HG03159 (cell line): ENCODE data around the gene PHLPP1.
"Not testable (repeated sequence)": the region's sequence is repeated elsewhere in the genome, so short reads cannot be mapped to it uniquely, and the experiment has no call there.

Experiments
- ATAC-seq: cut with Tn5 transposase; IDR thresholded peaks from one replicate; pipeline ENCODE4 v1.9.1; 2021; ENCODE audit warnings: mild to moderate bottlenecking, moderate library complexity; ENCODE audit not compliant: unreplicated experiment

Gene PHLPP1

GRCh38 chr18:62880034-62880433, 164.7 kb downstream of the PHLPP1 start:
- no peak for ATAC-seq

- ATAC-seq: no peak
Measured at GRCh38 chr18:62880673-62881364, 165.5 kb downstream of the PHLPP1 start.

GRCh38 chr18:62881509-62882016, 166.2 kb downstream of the PHLPP1 start:
- ATAC-seq: no peak

- no peak for ATAC-seq
Measured at GRCh38 chr18:62883937-62884735, 168.8 kb downstream of the PHLPP1 start.

- ATAC-seq: no peak
Measured at GRCh38 chr18:62885804-62886203, 170.5 kb downstream of the PHLPP1 start.

GRCh38 chr18:62894681-62895390, 179.5 kb downstream of the PHLPP1 start:
- no peak for ATAC-seq

GRCh38 chr18:62897153-62897552, 181.8 kb downstream of the PHLPP1 start:
- ATAC-seq: no peak

GRCh38 chr18:62898359-62898758, 183.0 kb downstream of the PHLPP1 start:
- peak; percentile 98 for ATAC-seq

- no peak for ATAC-seq
Measured at GRCh38 chr18:62899534-62899933, 184.2 kb downstream of the PHLPP1 start.

- ATAC-seq: no peak
Measured at GRCh38 chr18:62900132-62900883, 185.0 kb downstream of the PHLPP1 start.

- ATAC-seq: no peak
Measured at GRCh38 chr18:62902776-62903175, 187.4 kb downstream of the PHLPP1 start.

- no peak for ATAC-seq
Measured at GRCh38 chr18:62904396-62905285, 189.3 kb downstream of the PHLPP1 start.

- no peak for ATAC-seq
Measured at GRCh38 chr18:62912885-62913284, 197.5 kb downstream of the PHLPP1 start.

GRCh38 chr18:62913824-62914223, 198.5 kb downstream of the PHLPP1 start:
- ATAC-seq: not testable (repeated sequence)

- ATAC-seq: no peak
Measured at GRCh38 chr18:62914871-62915392, 199.6 kb downstream of the PHLPP1 start.

GRCh38 chr18:62918361-62918760, 203.0 kb downstream of the PHLPP1 start:
- ATAC-seq: no peak

- no peak for ATAC-seq
Measured at GRCh38 chr18:62919109-62919838, 203.9 kb downstream of the PHLPP1 start.

- no peak for ATAC-seq
Measured at GRCh38 chr18:62925031-62925688, 209.8 kb downstream of the PHLPP1 start.
